HG03558 (cell line): ENCODE data around the gene TPSAB1.

Experiments used
- ATAC-seq: cut with Tn5 transposase; IDR thresholded peaks from one replicate; pipeline ENCODE4 v1.9.1; 2021; ENCODE audit warnings: moderate number of reproducible peaks; ENCODE audit not compliant: unreplicated experiment; ENCODE audit errors: extremely low read depth

Gene TPSAB1

GRCh38 chr16:1209081-1209480 is 31.4 kb upstream of the TPSAB1 start:
- ATAC-seq, result no peak

- ATAC-seq, result no peak
Measured at GRCh38 chr16:1210461-1210860, 30.0 kb upstream of the TPSAB1 start.

DNA sequence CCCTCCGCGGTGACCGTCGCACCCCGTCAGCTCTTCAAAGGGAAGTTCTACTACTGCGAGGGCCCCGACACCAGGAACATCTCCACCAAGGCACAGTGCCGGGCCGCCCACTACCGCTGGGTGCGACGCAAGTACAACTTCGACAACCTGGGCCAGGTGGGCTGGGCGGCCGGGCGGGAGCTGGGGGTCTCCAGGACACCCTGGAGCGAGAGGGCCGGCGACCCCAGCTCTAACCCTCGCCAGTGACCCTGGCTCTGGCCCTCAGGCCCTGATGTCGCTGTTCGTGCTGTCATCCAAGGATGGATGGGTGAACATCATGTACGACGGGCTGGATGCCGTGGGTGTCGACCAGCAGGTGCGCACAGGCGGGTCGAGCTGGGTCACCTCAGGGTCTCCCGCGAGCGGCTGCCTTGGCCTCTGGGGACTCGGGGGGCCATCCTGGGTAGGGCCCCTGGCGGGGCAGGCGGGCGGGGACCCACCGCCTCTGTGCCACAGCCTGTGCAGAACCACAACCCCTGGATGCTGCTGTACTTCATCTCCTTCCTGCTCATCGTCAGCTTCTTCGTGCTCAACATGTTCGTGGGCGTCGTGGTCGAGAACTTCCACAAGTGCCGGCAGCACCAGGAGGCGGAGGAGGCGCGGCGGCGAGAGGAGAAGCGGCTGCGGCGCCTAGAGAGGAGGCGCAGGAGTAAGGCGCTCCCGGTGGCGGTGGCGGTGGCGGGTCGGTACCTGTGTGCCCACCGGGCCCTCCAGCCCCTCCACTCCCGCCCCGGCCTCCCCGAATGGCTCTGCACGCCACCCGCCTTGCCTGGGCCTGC is 28.8 kb upstream of the TPSAB1 start:
- no peak for ATAC-seq

DNA sequence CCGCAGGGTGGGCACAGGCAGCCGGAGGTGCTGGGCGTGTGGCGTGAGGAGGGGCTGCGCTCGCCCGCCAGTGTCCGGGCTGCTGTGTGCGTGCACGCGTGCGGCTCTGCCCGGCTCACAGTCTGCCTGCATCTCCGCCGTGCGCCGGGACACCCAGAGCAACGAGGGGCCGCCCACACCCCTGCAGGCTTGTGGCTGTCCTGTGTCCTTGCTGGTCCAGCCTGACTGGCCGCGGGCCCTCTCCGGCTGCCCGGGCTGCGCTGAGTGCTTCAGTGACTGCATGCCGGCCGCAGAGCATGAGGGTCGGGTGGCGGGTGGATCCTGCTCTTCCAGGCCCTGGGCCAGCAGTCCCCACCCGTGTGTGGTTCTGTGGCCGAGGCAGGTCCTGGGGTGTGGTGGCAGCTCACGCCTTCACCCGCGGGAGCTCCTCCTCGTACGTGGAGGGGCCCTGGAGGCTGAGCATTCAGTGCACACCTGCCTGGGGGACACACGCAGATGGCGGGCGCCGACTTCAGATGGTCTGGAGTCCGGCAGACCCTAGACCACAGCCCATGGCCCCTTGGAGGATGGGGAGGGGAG is 27.8 kb upstream of the TPSAB1 start:
- ATAC-seq, result no peak

- ATAC-seq, result no peak
Measured at GRCh38 chr16:1213231-1213630, 27.3 kb upstream of the TPSAB1 start.

DNA sequence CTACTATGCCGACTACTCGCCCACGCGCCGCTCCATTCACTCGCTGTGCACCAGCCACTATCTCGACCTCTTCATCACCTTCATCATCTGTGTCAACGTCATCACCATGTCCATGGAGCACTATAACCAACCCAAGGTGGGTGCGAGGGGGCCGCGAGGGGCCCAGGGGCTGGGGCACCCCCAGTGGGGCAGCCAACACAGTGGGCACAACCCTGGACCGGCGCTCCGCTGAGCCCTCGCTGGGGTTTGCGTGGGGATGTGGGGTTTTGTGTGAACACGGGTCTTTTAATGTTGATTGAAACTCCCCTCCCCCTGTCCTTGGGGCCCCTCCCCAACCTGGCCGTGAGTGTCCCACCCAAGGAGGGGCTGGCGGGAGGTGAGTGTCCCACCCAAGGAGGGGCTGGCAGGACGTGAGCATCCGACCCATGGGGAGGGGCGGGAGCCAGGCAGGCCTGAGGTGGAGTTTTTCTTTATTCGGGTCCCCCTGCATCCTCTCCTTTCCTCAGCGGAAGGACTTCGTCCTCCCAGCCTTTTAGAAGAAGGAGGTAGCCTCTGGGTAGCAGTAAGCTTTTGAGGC is 26.6 kb upstream of the TPSAB1 start:
- no peak for ATAC-seq

GRCh38 chr16:1214719-1215118 is 25.8 kb upstream of the TPSAB1 start:
- no peak for ATAC-seq

GRCh38 chr16:1215574-1216295 is 24.8 kb upstream of the TPSAB1 start:
- no peak for ATAC-seq

- no peak for ATAC-seq
Measured at GRCh38 chr16:1216296-1216619, 24.2 kb upstream of the TPSAB1 start.

GRCh38 chr16:1216681-1217400 is 23.7 kb upstream of the TPSAB1 start:
- no peak for ATAC-seq

DNA sequence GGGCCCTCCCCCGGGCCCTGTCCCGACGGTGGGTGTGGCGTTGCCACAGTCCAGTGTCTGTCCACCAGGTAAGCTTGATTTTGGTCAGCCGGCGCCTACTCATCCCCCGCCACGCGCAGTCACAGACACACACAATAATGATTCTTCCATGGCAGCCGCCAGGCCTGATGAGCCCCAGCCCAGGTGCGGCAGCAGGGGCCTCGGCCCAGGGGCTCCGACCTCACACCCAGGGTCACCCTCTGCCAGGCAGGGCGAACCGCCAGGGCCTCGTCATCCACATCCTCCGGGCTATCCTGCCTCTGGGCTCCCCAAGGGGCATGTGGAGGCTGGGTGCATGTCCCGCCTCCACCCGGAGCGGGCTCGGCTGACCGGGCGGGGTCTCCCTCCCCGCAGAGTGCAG is 23.0 kb upstream of the TPSAB1 start:
- no peak for ATAC-seq

DNA sequence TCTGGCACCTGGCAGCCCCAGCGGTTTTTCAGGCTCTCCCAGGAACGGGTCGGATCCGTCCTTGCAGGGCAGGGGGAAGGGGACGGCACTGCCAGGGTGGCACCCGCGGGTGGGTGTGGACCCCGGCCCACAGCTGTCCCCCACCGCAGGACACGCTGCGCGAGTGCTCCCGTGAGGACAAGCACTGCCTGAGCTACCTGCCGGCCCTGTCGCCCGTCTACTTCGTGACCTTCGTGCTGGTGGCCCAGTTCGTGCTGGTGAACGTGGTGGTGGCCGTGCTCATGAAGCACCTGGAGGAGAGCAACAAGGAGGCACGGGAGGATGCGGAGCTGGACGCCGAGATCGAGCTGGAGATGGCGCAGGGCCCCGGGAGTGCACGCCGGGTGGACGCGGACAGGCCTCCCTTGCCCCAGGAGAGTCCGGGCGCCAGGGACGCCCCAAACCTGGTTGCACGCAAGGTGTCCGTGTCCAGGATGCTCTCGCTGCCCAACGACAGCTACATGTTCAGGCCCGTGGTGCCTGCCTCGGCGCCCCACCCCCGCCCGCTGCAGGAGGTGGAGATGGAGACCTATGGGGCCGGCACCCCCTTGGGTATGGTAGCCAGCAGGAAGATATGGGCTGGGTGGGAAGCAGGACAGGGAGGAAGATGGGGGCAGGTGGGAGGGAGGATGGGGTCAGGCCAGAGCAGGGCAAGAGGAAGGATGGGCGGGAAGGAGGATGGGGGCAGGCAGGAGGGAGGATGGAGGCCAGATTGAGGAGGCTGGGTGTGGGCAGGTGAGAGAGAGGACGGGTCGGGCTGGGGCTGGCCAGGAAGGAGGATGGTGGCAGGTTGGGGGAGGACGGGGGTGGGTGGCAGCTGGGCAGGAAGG is 22.2 kb upstream of the TPSAB1 start:
- ATAC-seq, result no peak

- ATAC-seq, result no peak
Measured at GRCh38 chr16:1218930-1219611, 21.4 kb upstream of the TPSAB1 start.

DNA sequence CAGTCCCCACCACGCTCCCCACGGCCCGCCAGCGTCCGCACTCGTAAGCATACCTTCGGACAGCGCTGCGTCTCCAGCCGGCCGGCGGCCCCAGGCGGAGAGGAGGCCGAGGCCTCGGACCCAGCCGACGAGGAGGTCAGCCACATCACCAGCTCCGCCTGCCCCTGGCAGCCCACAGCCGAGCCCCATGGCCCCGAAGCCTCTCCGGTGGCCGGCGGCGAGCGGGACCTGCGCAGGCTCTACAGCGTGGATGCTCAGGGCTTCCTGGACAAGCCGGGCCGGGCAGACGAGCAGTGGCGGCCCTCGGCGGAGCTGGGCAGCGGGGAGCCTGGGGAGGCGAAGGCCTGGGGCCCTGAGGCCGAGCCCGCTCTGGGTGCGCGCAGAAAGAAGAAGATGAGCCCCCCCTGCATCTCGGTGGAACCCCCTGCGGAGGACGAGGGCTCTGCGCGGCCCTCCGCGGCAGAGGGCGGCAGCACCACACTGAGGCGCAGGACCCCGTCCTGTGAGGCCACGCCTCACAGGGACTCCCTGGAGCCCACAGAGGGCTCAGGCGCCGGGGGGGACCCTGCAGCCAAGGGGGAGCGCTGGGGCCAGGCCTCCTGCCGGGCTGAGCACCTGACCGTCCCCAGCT is 20.3 kb upstream of the TPSAB1 start:
- no peak for ATAC-seq

DNA sequence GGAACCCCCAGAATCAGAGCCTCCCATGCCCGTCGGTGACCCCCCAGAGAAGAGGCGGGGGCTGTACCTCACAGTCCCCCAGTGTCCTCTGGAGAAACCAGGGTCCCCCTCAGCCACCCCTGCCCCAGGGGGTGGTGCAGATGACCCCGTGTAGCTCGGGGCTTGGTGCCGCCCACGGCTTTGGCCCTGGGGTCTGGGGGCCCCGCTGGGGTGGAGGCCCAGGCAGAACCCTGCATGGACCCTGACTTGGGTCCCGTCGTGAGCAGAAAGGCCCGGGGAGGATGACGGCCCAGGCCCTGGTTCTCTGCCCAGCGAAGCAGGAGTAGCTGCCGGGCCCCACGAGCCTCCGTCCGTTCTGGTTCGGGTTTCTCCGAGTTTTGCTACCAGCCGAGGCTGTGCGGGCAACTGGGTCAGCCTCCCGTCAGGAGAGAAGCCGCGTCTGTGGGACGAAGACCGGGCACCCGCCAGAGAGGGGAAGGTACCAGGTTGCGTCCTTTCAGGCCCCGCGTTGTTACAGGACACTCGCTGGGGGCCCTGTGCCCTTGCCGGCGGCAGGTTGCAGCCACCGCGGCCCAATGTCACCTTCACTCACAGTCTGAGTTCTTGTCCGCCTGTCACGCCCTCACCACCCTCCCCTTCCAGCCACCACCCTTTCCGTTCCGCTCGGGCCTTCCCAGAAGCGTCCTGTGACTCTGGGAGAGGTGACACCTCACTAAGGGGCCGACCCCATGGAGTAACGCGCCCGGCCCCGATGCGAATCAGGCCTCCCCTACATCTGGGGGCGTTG is 19.5 kb upstream of the TPSAB1 start:
- no peak for ATAC-seq

- no peak for ATAC-seq
Measured at GRCh38 chr16:1221628-1222552, 18.6 kb upstream of the TPSAB1 start.
